HG03039 (cell line): ENCODE results near the gene MDFI.
"Not testable (repeated sequence)": the region's sequence is repeated elsewhere in the genome, so short reads cannot be mapped to it uniquely, and the experiment has no call there.

Experiments
- ATAC-seq: cut with Tn5 transposase; IDR thresholded peaks from one replicate; pipeline ENCODE4 v1.9.1; 2021; ENCODE audit warnings: mild to moderate bottlenecking, moderate library complexity; ENCODE audit not compliant: unreplicated experiment

The MDFI gene

GRCh38 chr6:41602422-41602743, 35.9 kb upstream of the MDFI start:
- ATAC-seq: no peak

- peak; percentile 60 for ATAC-seq
Measured at GRCh38 chr6:41602864-41603608, 35.2 kb upstream of the MDFI start.

- no peak for ATAC-seq
Measured at GRCh38 chr6:41604006-41604405, 34.3 kb upstream of the MDFI start.

GRCh38 chr6:41605649-41606048, 32.6 kb upstream of the MDFI start:
- no peak for ATAC-seq

- no peak for ATAC-seq
Measured at GRCh38 chr6:41607036-41607435, 31.2 kb upstream of the MDFI start.

GRCh38 chr6:41607736-41608135, 30.5 kb upstream of the MDFI start:
- no peak for ATAC-seq

- no peak for ATAC-seq
Measured at GRCh38 chr6:41608443-41609151, 29.7 kb upstream of the MDFI start.

GRCh38 chr6:41614715-41615114, 23.6 kb upstream of the MDFI start:
- no peak for ATAC-seq

GRCh38 chr6:41615311-41615710, 23.0 kb upstream of the MDFI start:
- no peak for ATAC-seq

GRCh38 chr6:41618598-41618997, 19.7 kb upstream of the MDFI start:
- ATAC-seq: no peak

GRCh38 chr6:41619193-41619592, 19.1 kb upstream of the MDFI start:
- not testable (repeated sequence) for ATAC-seq

- no peak for ATAC-seq
Measured at GRCh38 chr6:41621367-41621766, 16.9 kb upstream of the MDFI start.

GRCh38 chr6:41621802-41622201, 16.5 kb upstream of the MDFI start:
- no peak for ATAC-seq

GRCh38 chr6:41622206-41622988, 15.9 kb upstream of the MDFI start:
- no peak for ATAC-seq

- ATAC-seq: no peak
Measured at GRCh38 chr6:41623330-41623729, 14.9 kb upstream of the MDFI start.

GRCh38 chr6:41624621-41625380, 13.5 kb upstream of the MDFI start:
- ATAC-seq: no peak

- ATAC-seq: no peak
Measured at GRCh38 chr6:41625442-41625841, 12.8 kb upstream of the MDFI start.

- no peak for ATAC-seq
Measured at GRCh38 chr6:41626022-41626421, 12.2 kb upstream of the MDFI start.

GRCh38 chr6:41626917-41627316, 11.4 kb upstream of the MDFI start:
- no peak for ATAC-seq

GRCh38 chr6:41629128-41629527, 9.1 kb upstream of the MDFI start:
- no peak for ATAC-seq

GRCh38 chr6:41630069-41630468, 8.2 kb upstream of the MDFI start:
- ATAC-seq: no peak
